Measurements from ENCODE around the gene ARCN1. TPM values are rescaled to one million over a fixed set of nuclear protein-coding genes. Genes with fewer than 3 reads are reported as not detected.

ARCN1 gene
- total and polyA plus RNA-seq, 10 donors, result 33.8 to 106 (median 93.3) TPM

DNA sequence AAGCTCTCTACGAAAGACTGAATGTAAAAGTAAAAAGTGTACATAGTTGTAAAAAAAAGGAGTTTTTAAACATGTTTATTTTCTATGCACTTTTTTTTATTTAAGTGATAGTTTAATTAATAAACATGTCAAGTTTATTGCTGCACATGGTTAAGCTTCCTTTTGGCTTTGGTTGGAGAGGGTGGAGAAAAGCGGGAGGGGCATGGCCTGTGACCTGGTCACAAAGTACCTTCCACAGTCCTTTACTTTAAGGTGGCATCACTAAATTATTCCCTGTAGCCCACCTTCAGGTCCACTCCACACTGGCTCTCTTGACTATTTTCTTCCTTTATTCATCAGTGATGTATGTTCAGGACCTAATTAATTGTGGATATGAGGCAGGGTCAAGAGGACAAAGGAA lies 45.5 kb upstream of the ARCN1 start:
- H3K9me3 ChIP-seq, result no peaks in the 10 kb centered on the region
- peaks cover 0 to 10% (median 0%) of the 10 kb centered on the region in 7 donors for H3K27me3 ChIP-seq (replicated peaks in 1 of 7)
- TF ChIP-seq, protein P1, sequence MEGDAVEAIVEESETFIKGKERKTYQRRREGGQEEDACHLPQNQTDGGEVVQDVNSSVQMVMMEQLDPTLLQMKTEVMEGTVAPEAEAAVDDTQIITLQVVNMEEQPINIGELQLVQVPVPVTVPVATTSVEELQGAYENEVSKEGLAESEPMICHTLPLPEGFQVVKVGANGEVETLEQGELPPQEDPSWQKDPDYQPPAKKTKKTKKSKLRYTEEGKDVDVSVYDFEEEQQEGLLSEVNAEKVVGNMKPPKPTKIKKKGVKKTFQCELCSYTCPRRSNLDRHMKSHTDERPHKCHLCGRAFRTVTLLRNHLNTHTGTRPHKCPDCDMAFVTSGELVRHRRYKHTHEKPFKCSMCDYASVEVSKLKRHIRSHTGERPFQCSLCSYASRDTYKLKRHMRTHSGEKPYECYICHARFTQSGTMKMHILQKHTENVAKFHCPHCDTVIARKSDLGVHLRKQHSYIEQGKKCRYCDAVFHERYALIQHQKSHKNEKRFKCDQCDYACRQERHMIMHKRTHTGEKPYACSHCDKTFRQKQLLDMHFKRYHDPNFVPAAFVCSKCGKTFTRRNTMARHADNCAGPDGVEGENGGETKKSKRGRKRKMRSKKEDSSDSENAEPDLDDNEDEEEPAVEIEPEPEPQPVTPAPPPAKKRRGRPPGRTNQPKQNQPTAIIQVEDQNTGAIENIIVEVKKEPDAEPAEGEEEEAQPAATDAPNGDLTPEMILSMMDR (IDR thresholded peaks at IDR 0.05 in 8 of 11, conservative IDR thresholded peaks at IDR 0.05 in 3 of 11), result no peak
- TF ChIP-seq POLR2AphosphoS5 (IDR thresholded peaks at IDR 0.05), result no peak
- no peak for TF ChIP-seq POLR2A (IDR thresholded peaks at IDR 0.05)
- peaks cover 8 to 72% (median 25%) of the 10 kb centered on the region in 6 donors for H3K4me1 ChIP-seq
- H3K36me3 ChIP-seq, result peaks cover 0 to 38% (median 31%) of the 10 kb centered on the region in 6 donors
- H3K4me3 ChIP-seq, result no peak overlapping the region
- DNase-seq, result no peak
- 79 to 96% (median 88%) methylated on average over 2 of the region's 2 CpGs for WGBS, 5 donors
- no peak overlapping the region for H3K27ac ChIP-seq
- intact Hi-C loops (cut with DNase I; ENCODE audit: low total_unique reads), result no loop called here

DNA sequence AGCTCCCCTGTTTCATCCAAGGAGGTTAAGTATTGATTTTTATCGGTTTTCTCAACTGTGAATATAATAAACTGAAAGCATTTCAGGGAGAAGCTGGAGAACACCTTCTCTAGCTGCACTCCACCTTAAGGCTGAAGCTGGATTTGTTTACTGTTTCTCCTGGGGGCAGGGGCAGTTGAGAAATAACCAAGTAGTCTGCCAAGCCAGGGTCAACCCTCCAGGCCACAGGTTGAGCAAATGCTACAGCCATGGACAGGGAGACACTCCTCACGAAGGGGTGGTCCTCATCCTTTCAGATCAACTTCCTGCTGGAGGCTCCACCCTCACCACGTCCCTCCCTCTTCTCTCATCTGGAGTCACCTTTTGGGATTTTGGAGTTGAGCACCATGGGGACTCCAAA lies 45.1 kb upstream of the ARCN1 start, which contains the start of gene TTC36:
Gene TTC36, plus strand, starts transcription at position 366 of the 400 bp plus-strand sequence. Its CDS starts 21 bp downstream, at position 387.
- Histone ChIP-seq H3K27ac (peak within 1 kb of the TSS in 1 of 8 donors; percentile 10), H3K4me3 (no peak within 1 kb of the TSS), H3K27me3 (replicated peaks in 1 of 7) (peaks cover 0 to 10% (median 0%) of the 10 kb centered on the region in 7 donors), H3K36me3 (peaks cover 0 to 34% (median 27%) of the 10 kb centered on the region in 6 donors), H3K4me1 (peaks cover 8 to 72% (median 28%) of the 10 kb centered on the region in 6 donors), H3K9me3 (no peaks in the 10 kb centered on the region)
- no peak for TF ChIP-seq POLR2AphosphoS5 (IDR thresholded peaks at IDR 0.05)
- TF ChIP-seq POLR2A (IDR thresholded peaks at IDR 0.05), result no peak
- TF ChIP-seq, protein P1 (IDR thresholded peaks at IDR 0.05 in 8 of 11, conservative IDR thresholded peaks at IDR 0.05 in 3 of 11), result no peak
- DNase-seq, result no peak
- intact Hi-C loops (cut with DNase I; ENCODE audit: low total_unique reads), result no loop called here
- 58 to 74% (median 69%) methylated on average over 3 of the region's 3 CpGs for WGBS, 5 donors

DNA sequence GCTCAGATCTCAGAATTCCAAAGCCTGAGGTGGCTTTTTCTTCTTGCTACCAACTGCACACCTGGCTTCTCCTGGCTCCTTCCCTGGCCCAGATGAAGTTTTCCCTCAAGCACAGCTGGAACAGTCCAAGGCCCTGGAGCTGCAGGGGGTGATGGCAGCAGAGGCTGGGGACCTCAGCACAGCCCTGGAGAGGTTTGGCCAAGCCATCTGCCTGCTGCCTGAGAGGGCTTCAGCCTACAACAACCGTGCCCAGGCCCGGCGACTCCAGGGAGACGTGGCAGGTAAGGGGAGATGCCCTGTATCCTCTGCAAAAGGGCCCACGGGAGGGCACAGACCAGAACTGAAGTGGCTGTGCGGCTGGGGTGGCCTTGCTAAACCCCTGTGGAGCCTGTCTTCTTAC lies 43.7 kb upstream of the ARCN1 start:
- no peaks in the 10 kb centered on the region for H3K9me3 ChIP-seq
- intact Hi-C loops (cut with DNase I; ENCODE audit: low total_unique reads), result no loop called here
- peaks cover 8 to 62% (median 27%) of the 10 kb centered on the region in 6 donors for H3K4me1 ChIP-seq
- TF ChIP-seq POLR2AphosphoS5 (IDR thresholded peaks at IDR 0.05), result peak in 2 of 3 donors; percentile 20 to 64
- TF ChIP-seq POLR2A (IDR thresholded peaks at IDR 0.05), result no peak
- no peak for DNase-seq
- H3K36me3 ChIP-seq, result peaks cover 0 to 20% (median 12%) of the 10 kb centered on the region in 6 donors
- peaks cover 0 to 10% (median 0%) of the 10 kb centered on the region in 7 donors for H3K27me3 ChIP-seq (replicated peaks in 1 of 7)
- no peak overlapping the region for H3K4me3 ChIP-seq
- 92 to 99% (median 94%) methylated on average over 6 of the region's 6 CpGs for WGBS, 5 donors
- no peak overlapping the region for H3K27ac ChIP-seq

DNA sequence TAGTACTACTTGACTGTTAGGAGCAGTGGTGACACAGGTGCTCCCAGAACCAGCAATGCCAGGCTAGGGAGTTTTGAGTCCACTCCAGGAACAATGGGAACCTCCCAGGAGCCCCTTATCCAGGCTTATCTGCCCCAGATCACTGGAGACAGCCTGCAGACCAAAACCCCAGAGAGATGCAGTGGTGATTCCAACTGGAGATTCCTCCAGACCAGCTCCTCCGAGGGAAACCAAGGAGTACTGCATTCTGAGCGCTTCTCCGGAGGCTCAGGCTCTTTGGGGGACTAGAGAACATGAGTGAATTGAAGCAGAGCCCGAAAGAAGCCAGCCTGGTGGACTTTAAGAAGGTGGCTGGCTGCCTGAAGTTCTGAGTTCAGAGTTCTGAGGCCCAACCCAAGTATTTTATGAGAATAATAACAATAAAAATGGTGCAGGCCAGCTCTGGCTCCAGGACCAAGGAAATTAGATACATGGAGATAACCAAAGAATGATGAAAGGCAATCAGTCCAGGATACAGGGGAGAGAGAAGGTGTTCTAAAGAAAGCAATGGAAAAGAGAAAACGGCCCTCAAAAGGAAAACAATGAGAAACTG lies 42.5 kb upstream of the ARCN1 start:
- peaks cover 0 to 15% (median 4%) of the 10 kb centered on the region in 6 donors for H3K36me3 ChIP-seq
- no peak for DNase-seq
- H3K4me3 ChIP-seq, result peak overlapping the region in 7 of 8 donors; percentile 80 to 98 (median 95)
- peaks cover 8 to 50% (median 26%) of the 10 kb centered on the region in 6 donors for H3K4me1 ChIP-seq
- no peak for TF ChIP-seq POLR2A (IDR thresholded peaks at IDR 0.05)
- TF ChIP-seq POLR2AphosphoS5 (IDR thresholded peaks at IDR 0.05), result no peak
- TF ChIP-seq, protein P1 (IDR thresholded peaks at IDR 0.05 in 8 of 11, conservative IDR thresholded peaks at IDR 0.05 in 3 of 11), result no peak
- intact Hi-C loops (cut with DNase I; ENCODE audit: low total_unique reads), result no loop called here
- no peaks in the 10 kb centered on the region for H3K9me3 ChIP-seq
- H3K27me3 ChIP-seq (replicated peaks in 1 of 7), result peaks cover 0 to 10% (median 0%) of the 10 kb centered on the region in 7 donors
- no peak overlapping the region for H3K27ac ChIP-seq
- 77 to 87% (median 84%) methylated on average over 5 of the region's 5 CpGs for WGBS, 5 donors

Measured in spleen (tissue), 11 donors.